OCI-LY7 (cell line): Measurements from ENCODE around the gene SAP25. TPM values are rescaled to one million over a fixed set of nuclear protein-coding genes. Genes with fewer than 3 reads are reported as not detected.
"Not testable (repeated sequence)": the region's sequence is repeated elsewhere in the genome, so short reads cannot be mapped to it uniquely, and the experiment has no call there.

Source experiments
- BruUV-seq: library from RNA; stranded (reverse); fragments of 400-500 nt; replicated peaks from 2 replicates; lab custom pipeline; 2021; lab: Mats Ljungman, UMichigan
- CTCF ChIA-PET: fragments of 300-600 bp; sonication (Branson Sonifier 250); formaldehyde crosslinking; loops from one replicate; lab custom pipeline; 2022; ENCODE audit warnings: antibody characterized with exemption; ENCODE audit not compliant: unreplicated experiment; lab: Charles Lee
- POLR2A ChIA-PET: fragments of 300-600 bp; sonication (Branson Sonifier 250); formaldehyde crosslinking; loops from one replicate; lab custom pipeline; 2022; ENCODE audit warnings: antibody characterized with exemption; lab: Charles Lee
- DNase-seq: peaks from one replicate; pipeline ENCODE4 v3.0.0-alpha.2; 2015; ENCODE audit warnings: low spot score
- H2AFZ ChIP-seq: fragments of 200-600 bp; sonication (generic), shearing (Covaris generic); 2 replicates; pipeline ENCODE4 v1.6.1; 2014; ENCODE audit warnings: mild to moderate bottlenecking, antibody characterized with exemption, low read length, moderate library complexity
- H3K27ac ChIP-seq: fragments of 200-600 bp; sonication (generic); 2 replicates; pipeline ENCODE4 v1.5.1; 2014; ENCODE audit warnings: mixed run types, low read depth, mild to moderate bottlenecking, moderate library complexity, low read length, inconsistent platforms; ENCODE audit not compliant: poor library complexity, severe bottlenecking
- H3K36me3 ChIP-seq: fragments of 200-600 bp; sonication (generic); 2 replicates; pipeline ENCODE4 v1.6.1; 2014; ENCODE audit warnings: mild to moderate bottlenecking, antibody characterized with exemption, low read length, moderate library complexity, mixed read lengths; ENCODE audit not compliant: insufficient read depth
- H3K4me1 ChIP-seq: fragments of 200-600 bp; sonication (generic); 2 replicates; pipeline ENCODE4 v1.5.1; 2014; ENCODE audit warnings: mild to moderate bottlenecking, low read length; ENCODE audit not compliant: insufficient read depth, poor library complexity, severe bottlenecking
- H3K4me2 ChIP-seq: fragments of 200-600 bp; sonication (generic); 2 replicates; pipeline ENCODE4 v1.6.1; 2014; ENCODE audit warnings: mild to moderate bottlenecking, low read length
- H3K4me3 ChIP-seq: fragments of 200-600 bp; sonication (generic); 2 replicates; pipeline ENCODE4 v1.5.1; 2014; ENCODE audit warnings: mild to moderate bottlenecking, low read depth, low read length; ENCODE audit not compliant: poor library complexity, severe bottlenecking
- H3K79me2 ChIP-seq: fragments of 200-600 bp; sonication (generic); 2 replicates; pipeline ENCODE4 v1.6.1; 2016; ENCODE audit warnings: low read depth, mild to moderate bottlenecking, low read length, moderate library complexity, mixed read lengths; ENCODE audit not compliant: insufficient read depth
- H3K9me2 ChIP-seq: fragments of 200-600 bp; sonication (generic); 2 replicates; pipeline ENCODE4 v1.6.1; 2016; ENCODE audit warnings: mild to moderate bottlenecking, low read length, mixed read lengths; ENCODE audit not compliant: insufficient read depth
- H3K9me3 ChIP-seq: fragments of 200-600 bp; sonication (generic); 2 replicates; pipeline ENCODE4 v1.6.1; 2014; ENCODE audit warnings: mild to moderate bottlenecking, mixed run types, low read length, mixed read lengths
- H4K20me1 ChIP-seq: fragments of 200-600 bp; sonication (generic); 2 replicates; pipeline ENCODE4 v1.6.1; 2014; ENCODE audit warnings: mild to moderate bottlenecking, antibody characterized with exemption, low read length, moderate library complexity, mixed read lengths; ENCODE audit not compliant: insufficient read depth
- EZH2phosphoT487 ChIP-seq: fragments of 200-600 bp; sonication (generic); IDR thresholded peaks from 2 replicates; pipeline ENCODE4 v1.6.1; 2018; ENCODE audit warnings: low read depth, borderline replicate concordance, mild to moderate bottlenecking, mixed run types, antibody characterized with exemption, low read length, moderate library complexity, mixed read lengths
- intact Hi-C: fragments of 100-400 bp; cut with micrococcal nuclease; formaldehyde crosslinking; loops from one replicate; pipeline ENCODE4 v1.10.0; 2022; ENCODE audit not compliant: unreplicated experiment
- total RNA-seq, 2 experiments: library from RNA; depleted of rRNA in 1 of 2; stranded (reverse); fragments of >200 nt in 1 of 2; shearing (Covaris generic) in 1 of 2; gene quantifications; 2 replicates each; pipeline ENCODE4 v1.2.3, GENCODE V29; 2014 to 2022
- TF ChIP-seq, protein P1 (sequence below): fragments of 200-600 bp; sonication (generic); conservative IDR thresholded peaks from 2 replicates; pipeline ENCODE4 v1.5.1; 2014; ENCODE audit warnings: mild to moderate bottlenecking, antibody characterized with exemption, low read length, moderate library complexity, mixed read lengths

Gene SAP25
- total RNA-seq, 2 experiments from 2014 or later: 1.5 to 12.7 TPM

DNA sequence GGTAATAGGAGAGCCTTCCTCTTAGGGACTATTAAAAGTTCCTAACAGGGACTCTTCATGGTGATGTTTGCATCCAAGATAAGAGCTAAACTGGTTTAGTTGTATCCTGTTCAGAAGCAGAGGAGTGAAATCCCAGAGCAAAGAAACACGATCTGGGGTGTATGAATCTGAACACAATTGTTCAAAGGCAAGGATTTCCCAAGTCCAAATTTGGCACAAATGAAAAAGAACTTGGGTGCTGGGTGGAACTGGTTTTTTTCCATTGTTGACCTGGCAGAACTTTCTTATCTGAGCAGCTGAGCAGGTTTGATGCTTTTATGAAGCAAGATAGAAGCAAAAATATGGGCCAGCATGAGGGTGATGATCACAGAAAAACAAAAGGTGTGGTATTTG is 28.7 kb downstream of the SAP25 start:
- Histone ChIP-seq H3K36me3 (peaks cover 8% of the 10 kb centered on the region; the same call in 1 of the 2 replicates), H2AFZ (peak overlapping the region; percentile 77; the same call in 1 of the 2 replicates), H3K27ac (peak overlapping the region; percentile 46), H3K79me2 (peaks cover 58% of the 10 kb centered on the region; the same call in 1 of the 2 replicates), H3K4me2 (peak overlapping the region; percentile 65), H3K4me3 (peak overlapping the region; percentile 22), H3K9me2 (no peaks in the 10 kb centered on the region), H3K9me3 (no peaks in the 10 kb centered on the region), H3K4me1 (peaks cover 95% of the 10 kb centered on the region), H4K20me1 (no peaks in the 10 kb centered on the region)
- POLR2A ChIA-PET: interaction anchor here (0.6 to 1.2 kb wide), 6 partner anchors 10 to 323 kb away, joined by 3 to 5 read pairs (median 3); partner anchors contain the start of genes FBXO24, LRCH4 and MOSPD3
- DNase-seq: no peak
- CTCF ChIA-PET: no interaction called here
- TF ChIP-seq, protein P1, sequence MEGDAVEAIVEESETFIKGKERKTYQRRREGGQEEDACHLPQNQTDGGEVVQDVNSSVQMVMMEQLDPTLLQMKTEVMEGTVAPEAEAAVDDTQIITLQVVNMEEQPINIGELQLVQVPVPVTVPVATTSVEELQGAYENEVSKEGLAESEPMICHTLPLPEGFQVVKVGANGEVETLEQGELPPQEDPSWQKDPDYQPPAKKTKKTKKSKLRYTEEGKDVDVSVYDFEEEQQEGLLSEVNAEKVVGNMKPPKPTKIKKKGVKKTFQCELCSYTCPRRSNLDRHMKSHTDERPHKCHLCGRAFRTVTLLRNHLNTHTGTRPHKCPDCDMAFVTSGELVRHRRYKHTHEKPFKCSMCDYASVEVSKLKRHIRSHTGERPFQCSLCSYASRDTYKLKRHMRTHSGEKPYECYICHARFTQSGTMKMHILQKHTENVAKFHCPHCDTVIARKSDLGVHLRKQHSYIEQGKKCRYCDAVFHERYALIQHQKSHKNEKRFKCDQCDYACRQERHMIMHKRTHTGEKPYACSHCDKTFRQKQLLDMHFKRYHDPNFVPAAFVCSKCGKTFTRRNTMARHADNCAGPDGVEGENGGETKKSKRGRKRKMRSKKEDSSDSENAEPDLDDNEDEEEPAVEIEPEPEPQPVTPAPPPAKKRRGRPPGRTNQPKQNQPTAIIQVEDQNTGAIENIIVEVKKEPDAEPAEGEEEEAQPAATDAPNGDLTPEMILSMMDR: no peak
- TF ChIP-seq EZH2phosphoT487: no peak
- intact Hi-C loops: no loop called here
- BruUV-seq: no TSS peak

DNA sequence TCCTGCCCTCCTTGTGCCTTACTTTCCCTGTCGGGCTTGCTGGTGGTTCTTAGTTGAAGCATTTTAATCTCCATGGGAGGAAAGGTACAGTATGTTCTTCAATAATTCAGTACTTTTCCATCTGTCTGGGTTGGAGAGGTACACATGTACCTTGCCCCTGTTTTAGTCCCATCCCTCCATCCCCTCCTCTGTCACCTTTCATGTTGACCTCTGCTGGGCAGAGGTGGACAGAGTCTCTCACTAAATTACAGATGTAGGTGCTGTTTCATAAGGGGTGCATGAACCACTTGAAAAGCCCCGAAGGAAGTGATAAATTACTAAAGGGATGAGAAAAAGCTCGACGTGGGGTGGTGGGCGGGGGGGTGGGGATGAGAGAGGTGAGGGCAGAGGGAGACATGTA is 29.3 kb downstream of the SAP25 start:
- no peaks in the 10 kb centered on the region for H3K9me3 ChIP-seq
- H3K27ac ChIP-seq: peak overlapping the region; percentile 31
- ChIA-PET CTCF (interaction anchor here (0.6 kb wide), 1 partner anchor 31 kb away, joined by 4 read pairs; no protein-coding TSS in a partner anchor), POLR2A (interaction anchor here (0.5 to 2.0 kb wide), 5 partner anchors 8 to 68 kb away, joined by 3 to 9 read pairs (median 3); partner anchors contain the start of gene MOSPD3)
- H2AFZ ChIP-seq: no peak overlapping the region
- H4K20me1 ChIP-seq: no peaks in the 10 kb centered on the region
- H3K9me2 ChIP-seq: no peaks in the 10 kb centered on the region
- no peak for TF ChIP-seq EZH2phosphoT487
- TF ChIP-seq, protein P1: no peak
- DNase-seq: no peak
- BruUV-seq: no TSS peak
- H3K4me2 ChIP-seq: peak overlapping the region; percentile 65
- peaks cover 61% of the 10 kb centered on the region; the same call in 1 of the 2 replicates for H3K79me2 ChIP-seq
- intact Hi-C loops: no loop called here
- H3K4me1 ChIP-seq: peaks cover 92% of the 10 kb centered on the region
- H3K4me3 ChIP-seq: no peak overlapping the region
- H3K36me3 ChIP-seq: peaks cover 8% of the 10 kb centered on the region; the same call in 1 of the 2 replicates

DNA sequence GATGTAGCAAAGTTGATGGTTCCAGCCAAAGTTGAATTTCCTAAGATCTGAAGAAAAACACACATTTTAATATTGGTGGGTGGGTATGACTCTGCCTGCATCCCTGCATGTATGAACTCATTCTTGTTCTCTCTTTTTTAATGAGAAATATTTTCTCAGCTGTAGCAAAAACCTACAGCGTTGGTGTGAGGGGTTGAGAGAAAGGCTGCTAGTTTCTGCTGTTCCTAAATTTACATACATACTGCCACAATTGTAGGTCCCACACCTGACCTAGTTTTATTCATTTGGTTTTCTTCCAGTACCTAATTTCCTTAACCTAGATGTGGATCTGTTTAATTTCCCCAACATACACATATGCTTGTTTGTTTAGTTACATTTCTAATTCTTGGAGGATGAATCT is 30.1 kb downstream of the SAP25 start:
- H4K20me1 ChIP-seq: no peaks in the 10 kb centered on the region
- H3K4me3 ChIP-seq: peak overlapping the region; percentile 27
- peaks cover under 1% of the 10 kb centered on the region; the same call in 1 of the 2 replicates for H3K36me3 ChIP-seq
- no peaks in the 10 kb centered on the region for H3K9me3 ChIP-seq
- no peak for DNase-seq
- intact Hi-C loops: no loop called here
- ChIA-PET CTCF (no interaction called here), POLR2A (interaction anchor here (0.7 to 2.0 kb wide), 2 partner anchors 27 to 41 kb away, joined by 3 to 9 read pairs; no protein-coding TSS in a partner anchor)
- no peak overlapping the region for H2AFZ ChIP-seq
- peaks cover 84% of the 10 kb centered on the region for H3K4me1 ChIP-seq
- H3K27ac ChIP-seq: peak overlapping the region; percentile 31
- BruUV-seq: no TSS peak
- H3K4me2 ChIP-seq: peak overlapping the region; percentile 65
- H3K79me2 ChIP-seq: peaks cover 61% of the 10 kb centered on the region; the same call in 1 of the 2 replicates
- no peak for TF ChIP-seq EZH2phosphoT487
- no peaks in the 10 kb centered on the region for H3K9me2 ChIP-seq

DNA sequence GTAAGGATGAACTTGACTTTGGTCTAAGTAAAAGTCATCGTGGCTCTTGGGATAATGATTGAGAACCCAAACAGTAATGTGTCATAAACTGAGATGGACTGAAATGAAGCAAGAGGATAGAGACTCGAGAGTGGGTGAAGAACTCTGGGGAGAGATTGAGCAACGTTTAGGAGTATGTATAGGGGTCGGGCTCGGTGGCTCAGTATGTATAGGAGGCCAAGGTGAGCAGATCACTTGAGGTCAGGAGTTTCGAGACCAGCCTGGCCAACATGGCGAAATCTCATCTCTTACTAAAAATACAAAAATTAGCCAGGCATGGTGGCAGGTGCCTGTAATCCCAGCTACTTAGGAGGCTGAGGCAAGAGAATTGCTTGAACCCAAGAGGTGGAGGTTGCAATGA is 32.4 kb downstream of the SAP25 start:
- H3K9me3 ChIP-seq, CTCF ChIA-PET, H4K20me1 ChIP-seq, H3K9me2 ChIP-seq, H3K27ac ChIP-seq, H3K4me3 ChIP-seq, intact Hi-C loops, H2AFZ ChIP-seq, DNase-seq, H3K36me3 ChIP-seq, BruUV-seq: not testable (repeated sequence)
- H3K4me2 ChIP-seq: peak overlapping the region; percentile 61; the same call in 1 of the 2 replicates
- H3K79me2 ChIP-seq: peaks cover 47% of the 10 kb centered on the region; the same call in 1 of the 2 replicates
- H3K4me1 ChIP-seq: peaks cover 66% of the 10 kb centered on the region
- POLR2A ChIA-PET: interaction anchor here (0.6 kb wide), 1 partner anchor 90 kb away, joined by 4 read pairs; no protein-coding TSS in a partner anchor
